DOHH2 (cell line): ENCODE data around the gene S100PBP.

Experiments used
- H3F3A ChIP-seq: fragments of 200-600 bp; sonication (generic), shearing (Covaris generic); 2 replicates; pipeline ENCODE4 v1.6.0; 2016; ENCODE audit warnings: antibody characterized with exemption, mild to moderate bottlenecking; ENCODE audit not compliant: control insufficient read depth, insufficient read depth
- H3K27ac ChIP-seq: fragments of 200-600 bp; sonication (generic); 2 replicates; pipeline ENCODE4 v1.5.1; 2014; ENCODE audit warnings: low read depth, mild to moderate bottlenecking, low read length, moderate library complexity
- H3K27me3 ChIP-seq: fragments of 200-600 bp; sonication (generic); 2 replicates; pipeline ENCODE4 v1.6.1; 2014; ENCODE audit warnings: mild to moderate bottlenecking, low read length, mixed read lengths; ENCODE audit not compliant: control insufficient read depth
- H3K36me3 ChIP-seq: fragments of 200-600 bp; sonication (generic); 2 replicates; pipeline ENCODE4 v1.6.1; 2014; ENCODE audit warnings: mild to moderate bottlenecking, low read length, moderate library complexity, mixed read lengths; ENCODE audit not compliant: control insufficient read depth
- H3K4me1 ChIP-seq: fragments of 200-600 bp; sonication (generic); 2 replicates; pipeline ENCODE4 v1.6.1; 2014; ENCODE audit warnings: mild to moderate bottlenecking, low read length, mixed read lengths; ENCODE audit not compliant: control insufficient read depth
- H3K4me2 ChIP-seq: fragments of 200-600 bp; sonication (generic); 2 replicates; pipeline ENCODE4 v1.6.0; 2014; ENCODE audit warnings: mild to moderate bottlenecking, low read length, moderate library complexity
- H3K4me3 ChIP-seq: fragments of 200-600 bp; sonication (generic); 2 replicates; pipeline ENCODE4 v1.5.1; 2014; ENCODE audit warnings: mild to moderate bottlenecking, low read length, mixed read lengths
- H3K79me2 ChIP-seq: fragments of 200-600 bp; sonication (generic); 2 replicates; pipeline ENCODE4 v1.6.1; 2014; ENCODE audit warnings: mild to moderate bottlenecking, low read length, mixed read lengths; ENCODE audit not compliant: control insufficient read depth
- H3K9me2 ChIP-seq: fragments of 200-600 bp; sonication (generic); replicated peaks from 2 replicates; pipeline ENCODE4 v1.6.1; 2014; ENCODE audit warnings: mild to moderate bottlenecking, low read length, mixed read lengths; ENCODE audit not compliant: control insufficient read depth
- H3K9me3 ChIP-seq: fragments of 200-600 bp; sonication (generic); 2 replicates; pipeline ENCODE4 v1.6.1; 2014; ENCODE audit warnings: antibody characterized with exemption, low read length, mixed read lengths; ENCODE audit not compliant: control insufficient read depth, insufficient read depth
- H4K20me1 ChIP-seq: fragments of 200-600 bp; sonication (generic); 2 replicates; pipeline ENCODE4 v1.6.0; 2014; ENCODE audit warnings: low read depth, mild to moderate bottlenecking, antibody characterized with exemption, low read length, moderate library complexity; ENCODE audit not compliant: control insufficient read depth, insufficient read depth
- EZH2phosphoT487 ChIP-seq: fragments of 200-600 bp; sonication (generic); IDR thresholded peaks from 2 replicates; pipeline ENCODE4 v1.6.1; 2017; ENCODE audit warnings: borderline replicate concordance, mild to moderate bottlenecking, antibody characterized with exemption, low read length, moderate library complexity, mixed read lengths
- TF ChIP-seq, protein P1 (sequence below): fragments of 200-600 bp; sonication (generic); IDR thresholded peaks from one replicate; pipeline ENCODE4 v1.5.1; 2014; ENCODE audit warnings: antibody characterized with exemption, mild to moderate bottlenecking, low read depth, low read length; ENCODE audit not compliant: poor library complexity, severe bottlenecking

S100PBP gene

DNA sequence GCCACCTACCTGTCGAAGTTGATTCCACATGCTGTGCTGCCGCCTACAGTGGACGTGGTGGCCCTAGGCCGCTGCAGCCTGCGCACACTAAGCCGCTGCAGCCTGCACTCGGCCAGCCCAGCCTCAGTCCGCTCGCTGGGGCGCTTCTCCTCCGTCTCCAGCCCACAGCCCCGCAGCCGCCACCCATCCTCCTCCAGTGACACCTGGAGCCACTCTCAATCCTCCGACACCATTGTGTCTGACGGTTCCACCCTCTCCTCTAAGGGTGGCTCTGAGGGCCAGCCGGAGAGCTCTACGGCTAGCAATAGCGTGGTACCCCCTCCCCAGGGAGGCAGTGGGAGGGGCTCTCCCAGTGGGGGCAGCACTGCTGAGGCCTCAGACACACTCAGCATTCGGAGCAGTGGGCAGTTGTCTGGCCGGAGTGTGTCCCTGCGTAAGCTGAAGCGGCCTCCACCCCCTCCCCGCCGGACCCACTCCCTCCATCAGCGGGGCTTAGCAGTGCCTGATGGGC lies 47.2 kb upstream of the S100PBP start:
- Histone ChIP-seq H3K9me2 (no peaks in the 10 kb centered on the region), H3K9me3 (no peaks in the 10 kb centered on the region), H3K27me3 (no peaks in the 10 kb centered on the region), H4K20me1 (no peaks in the 10 kb centered on the region), H3K36me3 (peaks cover 19% of the 10 kb centered on the region), H3K4me3 (no peak overlapping the region), H3F3A (peaks cover 4% of the 10 kb centered on the region; the same call in 1 of the 2 replicates), H3K4me2 (no peak overlapping the region), H3K27ac (no peak overlapping the region), H3K79me2 (no peaks in the 10 kb centered on the region), H3K4me1 (peaks cover 6% of the 10 kb centered on the region; the same call in 1 of the 2 replicates)
- TF ChIP-seq, protein P1, sequence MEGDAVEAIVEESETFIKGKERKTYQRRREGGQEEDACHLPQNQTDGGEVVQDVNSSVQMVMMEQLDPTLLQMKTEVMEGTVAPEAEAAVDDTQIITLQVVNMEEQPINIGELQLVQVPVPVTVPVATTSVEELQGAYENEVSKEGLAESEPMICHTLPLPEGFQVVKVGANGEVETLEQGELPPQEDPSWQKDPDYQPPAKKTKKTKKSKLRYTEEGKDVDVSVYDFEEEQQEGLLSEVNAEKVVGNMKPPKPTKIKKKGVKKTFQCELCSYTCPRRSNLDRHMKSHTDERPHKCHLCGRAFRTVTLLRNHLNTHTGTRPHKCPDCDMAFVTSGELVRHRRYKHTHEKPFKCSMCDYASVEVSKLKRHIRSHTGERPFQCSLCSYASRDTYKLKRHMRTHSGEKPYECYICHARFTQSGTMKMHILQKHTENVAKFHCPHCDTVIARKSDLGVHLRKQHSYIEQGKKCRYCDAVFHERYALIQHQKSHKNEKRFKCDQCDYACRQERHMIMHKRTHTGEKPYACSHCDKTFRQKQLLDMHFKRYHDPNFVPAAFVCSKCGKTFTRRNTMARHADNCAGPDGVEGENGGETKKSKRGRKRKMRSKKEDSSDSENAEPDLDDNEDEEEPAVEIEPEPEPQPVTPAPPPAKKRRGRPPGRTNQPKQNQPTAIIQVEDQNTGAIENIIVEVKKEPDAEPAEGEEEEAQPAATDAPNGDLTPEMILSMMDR, result no peak
- TF ChIP-seq EZH2phosphoT487, result no peak

DNA sequence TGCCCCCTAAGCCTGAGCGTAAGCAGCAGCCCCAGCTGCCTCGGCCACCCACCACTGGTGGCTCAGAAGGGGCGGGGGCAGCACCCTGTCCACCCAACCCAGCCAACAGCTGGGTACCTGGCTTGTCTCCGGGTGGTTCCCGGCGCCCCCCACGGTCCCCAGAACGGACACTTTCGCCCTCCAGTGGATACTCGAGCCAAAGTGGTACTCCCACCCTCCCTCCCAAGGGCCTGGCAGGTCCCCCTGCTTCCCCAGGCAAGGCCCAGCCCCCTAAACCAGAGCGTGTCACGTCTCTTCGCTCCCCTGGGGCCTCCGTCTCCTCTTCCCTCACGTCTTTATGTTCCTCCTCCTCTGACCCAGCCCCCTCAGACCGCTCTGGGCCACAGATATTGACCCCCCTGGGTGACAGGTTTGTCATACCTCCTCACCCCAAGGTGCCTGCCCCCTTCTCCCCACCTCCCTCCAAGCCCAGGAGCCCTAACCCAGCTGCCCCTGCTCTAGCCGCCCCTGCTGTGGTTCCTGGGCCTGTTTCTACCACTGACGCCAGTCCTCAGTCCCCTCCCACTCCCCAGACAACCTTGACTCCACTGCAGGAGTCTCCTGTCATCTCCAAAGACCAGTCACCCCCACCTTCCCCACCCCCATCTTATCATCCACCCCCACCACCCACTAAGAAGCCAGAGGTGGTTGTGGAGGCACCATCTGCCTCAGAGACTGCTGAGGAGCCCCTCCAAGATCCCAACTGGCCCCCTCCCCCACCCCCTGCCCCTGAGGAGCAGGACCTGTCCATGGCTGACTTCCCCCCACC lies 46.5 kb upstream of the S100PBP start:
- TF ChIP-seq, protein P1, result no peak
- no peak for TF ChIP-seq EZH2phosphoT487
- no peak overlapping the region for H3K27ac ChIP-seq
- H3K9me3 ChIP-seq, result no peaks in the 10 kb centered on the region
- H3K27me3 ChIP-seq, result no peaks in the 10 kb centered on the region
- H3K36me3 ChIP-seq, result peaks cover 25% of the 10 kb centered on the region
- peaks cover 8% of the 10 kb centered on the region; the same call in 1 of the 2 replicates for H3F3A ChIP-seq
- H3K79me2 ChIP-seq, result no peaks in the 10 kb centered on the region
- H4K20me1 ChIP-seq, result no peaks in the 10 kb centered on the region
- no peak overlapping the region for H3K4me3 ChIP-seq
- peaks cover 6% of the 10 kb centered on the region; the same call in 1 of the 2 replicates for H3K4me1 ChIP-seq
- H3K9me2 ChIP-seq, result no peaks in the 10 kb centered on the region
- no peak overlapping the region for H3K4me2 ChIP-seq

DNA sequence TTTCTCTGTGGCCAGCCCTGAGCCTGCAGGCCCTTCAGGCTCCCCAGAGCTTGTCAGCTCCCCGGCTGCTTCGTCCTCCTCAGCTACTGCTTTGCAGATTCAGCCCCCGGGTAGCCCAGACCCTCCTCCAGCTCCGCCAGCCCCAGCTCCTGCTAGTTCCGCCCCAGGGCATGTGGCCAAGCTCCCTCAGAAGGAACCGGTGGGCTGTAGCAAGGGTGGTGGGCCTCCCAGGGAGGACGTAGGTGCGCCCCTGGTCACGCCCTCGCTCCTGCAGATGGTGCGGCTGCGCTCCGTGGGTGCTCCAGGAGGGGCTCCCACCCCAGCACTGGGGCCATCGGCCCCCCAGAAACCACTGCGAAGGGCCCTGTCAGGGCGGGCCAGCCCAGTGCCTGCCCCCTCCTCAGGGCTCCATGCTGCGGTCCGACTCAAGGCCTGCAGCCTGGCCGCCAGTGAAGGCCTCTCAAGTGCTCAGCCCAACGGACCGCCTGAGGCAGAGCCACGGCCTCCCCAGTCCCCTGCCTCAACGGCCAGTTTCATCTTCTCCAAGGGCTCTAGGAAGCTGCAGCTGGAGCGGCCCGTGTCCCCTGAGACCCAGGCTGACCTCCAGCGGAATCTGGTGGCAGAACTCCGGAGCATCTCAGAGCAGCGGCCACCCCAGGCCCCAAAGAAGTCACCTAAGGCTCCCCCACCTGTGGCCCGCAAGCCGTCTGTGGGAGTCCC lies 45.7 kb upstream of the S100PBP start:
- no peaks in the 10 kb centered on the region for H3K9me3 ChIP-seq
- H3K4me1 ChIP-seq, result peaks cover 6% of the 10 kb centered on the region; the same call in 1 of the 2 replicates
- no peaks in the 10 kb centered on the region for H3K9me2 ChIP-seq
- H4K20me1 ChIP-seq, result no peaks in the 10 kb centered on the region
- peaks cover 8% of the 10 kb centered on the region; the same call in 1 of the 2 replicates for H3F3A ChIP-seq
- H3K4me3 ChIP-seq, result no peak overlapping the region
- TF ChIP-seq EZH2phosphoT487, result no peak
- TF ChIP-seq, protein P1, result no peak
- no peaks in the 10 kb centered on the region for H3K27me3 ChIP-seq
- no peaks in the 10 kb centered on the region for H3K79me2 ChIP-seq
- peaks cover 32% of the 10 kb centered on the region for H3K36me3 ChIP-seq
- H3K27ac ChIP-seq, result no peak overlapping the region
- no peak overlapping the region for H3K4me2 ChIP-seq
